ENCODE measurements around the gene RARRES2.

GRCh38 chr7:150370612-150371071 lies 29.2 kb upstream of the RARRES2 start:
- TF ChIP-seq CTCF (IDR thresholded peaks at IDR 0.05; ENCODE audit: insufficient read depth, low read length, poor library complexity, severe bottlenecking): no peak
- TF ChIP-seq EZH2phosphoT487 (conservative IDR thresholded peaks at IDR 0.05; ENCODE audit: low read length): no peak

All from SU-DHL-6 (cell line).